Measurements from ENCODE around the gene AMBP. TPM values are rescaled to one million over a fixed set of nuclear protein-coding genes. Genes with fewer than 3 reads are reported as not detected.

The AMBP gene
- polyA plus RNA-seq, 1 experiment = 0.22 TPM

DNA sequence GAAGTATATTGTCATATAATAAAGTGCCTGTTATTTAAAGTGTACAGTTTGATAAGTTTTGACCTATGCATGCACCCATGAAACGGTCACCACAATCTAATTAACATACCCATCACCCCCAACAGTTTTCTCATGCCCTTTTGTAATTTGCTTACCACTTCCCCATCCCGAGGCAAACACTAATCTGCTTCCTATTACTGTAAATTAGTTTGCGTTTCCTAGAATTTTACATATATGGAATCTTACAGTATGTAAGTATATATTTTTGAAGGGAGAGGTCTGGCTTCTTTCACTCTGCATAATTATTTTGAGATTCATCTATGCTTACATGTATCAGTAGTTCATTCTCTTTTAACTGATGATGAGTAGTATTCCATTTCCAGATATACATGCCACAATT, 56.5 kb downstream of the AMBP start:
- no peaks in the 10 kb centered on the region for H3K27me3 ChIP-seq (ENCODE audit: control insufficient read depth, insufficient read depth, low read length)
- POLR2A ChIA-PET = no interaction called here
- TF ChIP-seq, protein P1, sequence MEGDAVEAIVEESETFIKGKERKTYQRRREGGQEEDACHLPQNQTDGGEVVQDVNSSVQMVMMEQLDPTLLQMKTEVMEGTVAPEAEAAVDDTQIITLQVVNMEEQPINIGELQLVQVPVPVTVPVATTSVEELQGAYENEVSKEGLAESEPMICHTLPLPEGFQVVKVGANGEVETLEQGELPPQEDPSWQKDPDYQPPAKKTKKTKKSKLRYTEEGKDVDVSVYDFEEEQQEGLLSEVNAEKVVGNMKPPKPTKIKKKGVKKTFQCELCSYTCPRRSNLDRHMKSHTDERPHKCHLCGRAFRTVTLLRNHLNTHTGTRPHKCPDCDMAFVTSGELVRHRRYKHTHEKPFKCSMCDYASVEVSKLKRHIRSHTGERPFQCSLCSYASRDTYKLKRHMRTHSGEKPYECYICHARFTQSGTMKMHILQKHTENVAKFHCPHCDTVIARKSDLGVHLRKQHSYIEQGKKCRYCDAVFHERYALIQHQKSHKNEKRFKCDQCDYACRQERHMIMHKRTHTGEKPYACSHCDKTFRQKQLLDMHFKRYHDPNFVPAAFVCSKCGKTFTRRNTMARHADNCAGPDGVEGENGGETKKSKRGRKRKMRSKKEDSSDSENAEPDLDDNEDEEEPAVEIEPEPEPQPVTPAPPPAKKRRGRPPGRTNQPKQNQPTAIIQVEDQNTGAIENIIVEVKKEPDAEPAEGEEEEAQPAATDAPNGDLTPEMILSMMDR (IDR thresholded peaks at IDR 0.05; ENCODE audit: insufficient read depth, low read depth, low read length) = no peak
- DNase-seq (ENCODE audit: low read depth) = no peak
- no peak overlapping the region for H3K4me3 ChIP-seq (ENCODE audit: low read depth, low read length)
- CTCF ChIA-PET = interaction anchor here (0.7 kb wide), 1 partner anchor 269 kb away, joined by 3 read pairs; no protein-coding TSS in a partner anchor
- H3K36me3 ChIP-seq (ENCODE audit: control insufficient read depth, insufficient read depth, low read length) = peaks cover 12% of the 10 kb centered on the region

GRCh38 chr9:114017741-114018715, 60.1 kb downstream of the AMBP start:
- H3K4me3 ChIP-seq (ENCODE audit: low read depth, low read length) = no peak overlapping the region
- CTCF ChIA-PET = interaction anchor here (0.7 kb wide), 1 partner anchor 275 kb away, joined by 3 read pairs; no protein-coding TSS in a partner anchor
- peaks cover 13% of the 10 kb centered on the region for H3K36me3 ChIP-seq (ENCODE audit: control insufficient read depth, insufficient read depth, low read length)
- TF ChIP-seq, protein P1 (IDR thresholded peaks at IDR 0.05; ENCODE audit: insufficient read depth, low read depth, low read length) = no peak
- POLR2A ChIA-PET = no interaction called here
- H3K27me3 ChIP-seq (ENCODE audit: control insufficient read depth, insufficient read depth, low read length) = no peaks in the 10 kb centered on the region
- no peak for DNase-seq (ENCODE audit: low read depth)

DNA sequence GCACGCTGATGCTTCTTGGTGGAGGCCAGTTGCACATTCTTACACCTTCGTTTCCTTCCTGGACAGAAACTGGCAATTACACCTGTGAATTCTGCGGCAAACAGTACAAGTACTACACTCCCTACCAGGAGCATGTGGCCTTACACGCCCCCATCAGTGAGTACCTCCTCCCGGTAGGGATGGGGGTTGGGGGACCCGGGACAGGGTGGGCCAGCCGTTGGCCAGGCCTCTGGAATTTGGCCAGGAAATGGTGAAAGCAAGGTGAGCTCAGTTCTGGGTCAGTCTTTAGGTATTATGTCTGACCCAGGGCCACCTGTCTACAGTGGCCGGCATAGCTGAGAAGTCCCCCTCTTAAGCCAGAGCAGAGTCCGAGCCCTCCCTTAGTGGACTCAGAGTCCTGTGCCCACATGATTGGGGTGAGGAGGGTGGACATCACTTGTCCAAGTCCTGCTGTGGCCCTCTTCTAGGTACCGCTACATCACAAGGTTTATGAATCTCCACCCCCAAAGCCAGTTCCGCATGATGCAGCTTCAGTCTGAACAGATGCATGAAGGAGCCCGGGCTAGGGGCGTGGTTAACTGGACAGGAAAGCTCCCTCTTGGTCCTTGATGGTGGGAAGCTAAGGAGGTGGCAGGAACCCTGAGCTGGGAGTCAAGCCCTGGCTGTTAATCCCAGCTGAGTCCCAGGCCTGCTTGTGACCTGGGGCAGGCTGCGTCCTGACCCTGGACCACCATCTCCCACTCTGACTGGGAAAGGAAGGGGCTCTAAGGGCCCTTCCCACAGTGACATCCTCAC, 61.3 kb downstream of the AMBP start:
- H3K4me3 ChIP-seq (ENCODE audit: low read depth, low read length) = no peak overlapping the region
- no peak for DNase-seq (ENCODE audit: low read depth)
- TF ChIP-seq, protein P1 (IDR thresholded peaks at IDR 0.05; ENCODE audit: insufficient read depth, low read depth, low read length) = no peak
- POLR2A ChIA-PET = no interaction called here
- peaks cover 13% of the 10 kb centered on the region for H3K36me3 ChIP-seq (ENCODE audit: control insufficient read depth, insufficient read depth, low read length)
- CTCF ChIA-PET = interaction anchor here (0.7 kb wide), 1 partner anchor 274 kb away, joined by 3 read pairs; no protein-coding TSS in a partner anchor
- no peaks in the 10 kb centered on the region for H3K27me3 ChIP-seq (ENCODE audit: control insufficient read depth, insufficient read depth, low read length)

DNA sequence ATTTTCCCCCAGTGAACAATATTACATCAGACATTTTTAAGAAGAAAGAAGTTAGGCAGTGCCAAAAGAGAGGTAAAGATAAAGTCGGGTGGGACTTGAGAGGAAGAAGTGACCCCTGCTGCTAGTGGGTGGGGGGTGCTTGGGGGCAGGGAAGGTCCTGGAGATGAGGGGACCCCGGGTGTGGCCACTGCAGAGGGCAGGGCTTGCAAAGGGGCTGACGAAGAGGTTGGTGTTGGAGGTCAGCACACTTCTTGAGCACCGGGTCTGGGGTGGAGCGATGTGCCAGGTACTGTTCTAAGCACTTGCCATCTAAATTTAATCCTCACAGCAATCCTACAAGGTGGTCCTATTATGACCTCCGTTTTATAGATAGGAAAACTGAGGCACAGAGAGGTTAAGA, 62.0 kb downstream of the AMBP start:
- H3K4me3 ChIP-seq (ENCODE audit: low read depth, low read length) = no peak overlapping the region
- TF ChIP-seq, protein P1 (IDR thresholded peaks at IDR 0.05; ENCODE audit: insufficient read depth, low read depth, low read length) = no peak
- POLR2A ChIA-PET = no interaction called here
- H3K36me3 ChIP-seq (ENCODE audit: control insufficient read depth, insufficient read depth, low read length) = peaks cover 16% of the 10 kb centered on the region
- no peaks in the 10 kb centered on the region for H3K27me3 ChIP-seq (ENCODE audit: control insufficient read depth, insufficient read depth, low read length)
- CTCF ChIA-PET = no interaction called here
- no peak for DNase-seq (ENCODE audit: low read depth)

GRCh38 chr9:114015607-114016006, 62.5 kb downstream of the AMBP start:
- ChIA-PET POLR2A (no interaction called here), CTCF (no interaction called here)
- TF ChIP-seq, protein P1 (IDR thresholded peaks at IDR 0.05; ENCODE audit: insufficient read depth, low read depth, low read length) = no peak
- peaks cover 16% of the 10 kb centered on the region for H3K36me3 ChIP-seq (ENCODE audit: control insufficient read depth, insufficient read depth, low read length)
- no peak overlapping the region for H3K4me3 ChIP-seq (ENCODE audit: low read depth, low read length)
- no peaks in the 10 kb centered on the region for H3K27me3 ChIP-seq (ENCODE audit: control insufficient read depth, insufficient read depth, low read length)
- no peak for DNase-seq (ENCODE audit: low read depth)
